GM12878 (cell line): ENCODE measurements around the gene EP400. TPM values are rescaled to one million over a fixed set of nuclear protein-coding genes. Genes with fewer than 3 reads are reported as not detected.

ENCODE experiments used
- CUX1 ChIP-seq: IDR thresholded peaks from 2 replicates; pipeline ENCODE4 v1.6.1; 2012; ENCODE audit warnings: improper control_type of control experiment, low read depth, low read length; ENCODE audit not compliant: insufficient replicate concordance
- ZNF207 ChIP-seq: fragments of 450-650 bp; IDR thresholded peaks from 2 replicates; pipeline ENCODE4 v1.6.1; 2014; ENCODE audit warnings: antibody characterized with exemption, mild to moderate bottlenecking, borderline replicate concordance
- polyA plus RNA-seq, 11 experiments: library from polyadenylated mRNA; depleted of rRNA in 4 of 11; unstranded in 6 of 11; stranded (reverse) in 5 of 11; fragments of >200 nt; fragmentation: Nextera tagmentation in 4 of 11; fragmentation: Illumina TruSeq in 1 of 11; extraction: Ambion mirVana in 4 of 11; extraction: Trizol in 1 of 11; gene quantifications; 1 replicate in 1 of 11; 2 replicates in 10 of 11; pipeline versions ENCODE4 v1.2.1 to v1.2.3, GENCODE V29; 2011 to 2016; ENCODE audit warnings: inconsistent platforms in 2 of 11, missing spikeins in 2 of 11, low read depth in 1 of 11
- total RNA-seq, 4 experiments: library from RNA; depleted of rRNA in 3 of 4; stranded (reverse); fragments of >200 nt in 3 of 4; fragmentation: Illumina TruSeq in 1 of 4; extraction: Trizol in 1 of 4; gene quantifications; 2 replicates each; pipeline versions ENCODE4 v1.2.1 to v1.2.3, GENCODE V29; 2013 to 2021

Gene EP400
- total and polyA plus RNA-seq, 10 of the 15 experiments (the other 5 are each of a cell fraction or from before 2014, with no cell fraction given) = 3.8 to 44.2 (median 8.4) TPM

GRCh38 chr12:131928711-131929580 lies 20.8 kb upstream of the EP400 start, which contains the start of gene PUS1 (continued):
- no peak for TF ChIP-seq CUX1
- peak; percentile 59; the same call in 1 of the 2 replicates for TF ChIP-seq ZNF207
